ENCODE data around the gene ANKRD44.

The ANKRD44 gene

DNA sequence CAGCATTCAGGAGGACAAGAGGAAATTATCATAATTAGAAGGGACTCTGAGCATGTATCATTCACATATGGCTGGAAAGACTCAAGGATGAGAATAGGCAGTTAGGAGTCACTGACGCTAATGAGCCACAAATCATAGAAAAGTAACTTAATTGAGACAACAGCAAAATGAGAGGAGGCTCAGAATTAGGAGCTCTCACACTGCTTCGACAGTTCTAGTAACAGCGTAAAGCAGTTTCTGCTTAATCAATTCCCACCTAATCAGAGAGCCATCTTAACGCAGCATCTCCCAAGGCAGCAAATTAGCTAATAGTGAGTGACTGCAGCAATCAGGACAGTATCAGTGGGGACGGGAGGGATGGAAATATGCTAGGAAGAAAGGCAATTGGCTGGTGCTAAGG, 32.8 kb downstream of the ANKRD44 start:
- H3K4me1 ChIP-seq (ENCODE audit: control insufficient read depth, insufficient read depth, low read depth, low read length) = no peaks in the 10 kb centered on the region
- no peak for DNase-seq
- H2BK12ac ChIP-seq (ENCODE audit: low read length in 2 of 2) = no peak overlapping the region
- no peaks in the 10 kb centered on the region for H3K27me3 ChIP-seq (ENCODE audit: control insufficient read depth in 1 of 2, insufficient read depth in 1 of 2, low read length in 2 of 2)
- no peak overlapping the region for H3K9ac ChIP-seq (ENCODE audit: low read length)
- H2BK15ac ChIP-seq (ENCODE audit: low read depth, poor library complexity, severe bottlenecking) = no peak overlapping the region
- H3K79me1 ChIP-seq (replicated peaks; ENCODE audit: low read length, poor library complexity, severe bottlenecking) = peaks cover 18% of the 10 kb centered on the region
- no peak overlapping the region for H4K91ac ChIP-seq (ENCODE audit: low read length)
- H2AK5ac ChIP-seq (ENCODE audit: low read length, severe bottlenecking) = no peak overlapping the region
- H3K18ac ChIP-seq (ENCODE audit: low read depth in 1 of 2, low read length in 2 of 2) = no peak overlapping the region
- H3K23ac ChIP-seq (ENCODE audit: low read length in 2 of 2) = no peak overlapping the region
- no peak overlapping the region for H3K27ac ChIP-seq (ENCODE audit: low read length, poor library complexity, severe bottlenecking)
- no peak overlapping the region for H2BK5ac ChIP-seq (ENCODE audit: low read depth, low read length, poor library complexity, severe bottlenecking)
- H2BK120ac ChIP-seq (ENCODE audit: low read depth, low read length) = no peak overlapping the region
- H3K14ac ChIP-seq (ENCODE audit: low read length in 2 of 2) = no peak overlapping the region
- no peak overlapping the region for H3K4ac ChIP-seq (ENCODE audit: low read depth in 1 of 2, low read length in 2 of 2)
- WGBS = 66% methylated on average over 5 of the region's 5 CpGs
- no peaks in the 10 kb centered on the region for H3K9me3 ChIP-seq (ENCODE audit: control insufficient read depth, low read length)
- no peak overlapping the region for H4K8ac ChIP-seq (ENCODE audit: low read length)
- no peak overlapping the region for H3K4me3 ChIP-seq (ENCODE audit: insufficient read depth in 1 of 2, low read depth in 1 of 2, low read length in 2 of 2)
- H3K4me2 ChIP-seq (ENCODE audit: low read length, poor library complexity, severe bottlenecking) = no peak overlapping the region
- H2AFZ ChIP-seq (ENCODE audit: low read depth, low read length) = no peak overlapping the region
- H3K36me3 ChIP-seq (ENCODE audit: control insufficient read depth in 1 of 2, insufficient read depth in 2 of 2, low read depth in 1 of 2, low read length in 2 of 2) = no peaks in the 10 kb centered on the region

GRCh38 chr2:197276156-197276555, 34.4 kb downstream of the ANKRD44 start:
- Histone ChIP-seq H3K4me3 (ENCODE audit: insufficient read depth in 1 of 2, low read depth in 1 of 2, low read length in 2 of 2) (no peak overlapping the region), H3K4ac (ENCODE audit: low read depth in 1 of 2, low read length in 2 of 2) (no peak overlapping the region), H4K8ac (ENCODE audit: low read length) (no peak overlapping the region), H4K91ac (ENCODE audit: low read length) (no peak overlapping the region), H2BK12ac (ENCODE audit: low read length in 2 of 2) (no peak overlapping the region), H2BK15ac (ENCODE audit: low read depth, poor library complexity, severe bottlenecking) (no peak overlapping the region), H3K9me3 (ENCODE audit: control insufficient read depth, low read length) (no peaks in the 10 kb centered on the region), H3K36me3 (ENCODE audit: control insufficient read depth in 1 of 2, insufficient read depth in 2 of 2, low read depth in 1 of 2, low read length in 2 of 2) (no peaks in the 10 kb centered on the region), H3K4me2 (ENCODE audit: low read length, poor library complexity, severe bottlenecking) (no peak overlapping the region), H3K18ac (ENCODE audit: low read depth in 1 of 2, low read length in 2 of 2) (no peak overlapping the region), H2BK5ac (ENCODE audit: low read depth, low read length, poor library complexity, severe bottlenecking) (no peak overlapping the region), H3K27ac (ENCODE audit: low read length, poor library complexity, severe bottlenecking) (no peak overlapping the region), H3K9ac (ENCODE audit: low read length) (no peak overlapping the region), H3K23ac (ENCODE audit: low read length in 2 of 2) (no peak overlapping the region), H2AK5ac (ENCODE audit: low read length, severe bottlenecking) (no peak overlapping the region), H3K4me1 (ENCODE audit: control insufficient read depth, insufficient read depth, low read depth, low read length) (no peaks in the 10 kb centered on the region), H3K79me1 (replicated peaks; ENCODE audit: low read length, poor library complexity, severe bottlenecking) (peaks cover 19% of the 10 kb centered on the region), H2AFZ (ENCODE audit: low read depth, low read length) (no peak overlapping the region), H2BK120ac (ENCODE audit: low read depth, low read length) (no peak overlapping the region), H3K14ac (ENCODE audit: low read length in 2 of 2) (no peak overlapping the region), H3K27me3 (ENCODE audit: control insufficient read depth in 1 of 2, insufficient read depth in 1 of 2, low read length in 2 of 2) (no peaks in the 10 kb centered on the region)
- DNase-seq = no peak
- WGBS = no CpG with 5 or more reads among the region's 2 CpGs

DNA sequence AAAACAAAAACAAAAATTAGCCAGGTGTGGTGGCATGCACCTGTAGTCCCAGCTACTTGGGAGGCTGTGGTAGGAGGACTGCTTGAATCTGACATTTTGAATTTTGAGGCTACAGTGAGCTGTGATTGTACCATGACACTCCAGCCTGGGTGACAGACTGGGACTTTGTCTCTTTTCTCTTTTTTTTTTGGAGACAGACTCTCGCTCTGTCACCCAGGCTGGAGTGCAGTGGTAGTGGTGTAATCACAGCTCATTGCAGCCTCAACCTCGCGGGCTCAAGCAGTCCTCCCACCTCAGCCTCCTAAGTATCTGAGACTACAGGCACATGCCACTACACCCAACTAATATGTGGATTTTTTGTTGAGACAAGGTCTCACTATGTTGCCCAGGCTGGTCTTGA, 35.6 kb downstream of the ANKRD44 start:
- no peak overlapping the region for H2BK120ac ChIP-seq (ENCODE audit: low read depth, low read length)
- no peaks in the 10 kb centered on the region for H3K36me3 ChIP-seq (ENCODE audit: control insufficient read depth in 1 of 2, insufficient read depth in 2 of 2, low read depth in 1 of 2, low read length in 2 of 2)
- H2BK5ac ChIP-seq (ENCODE audit: low read depth, low read length, poor library complexity, severe bottlenecking) = no peak overlapping the region
- no peak overlapping the region for H2BK15ac ChIP-seq (ENCODE audit: low read depth, poor library complexity, severe bottlenecking)
- no peak for DNase-seq
- H3K18ac ChIP-seq (ENCODE audit: low read depth in 1 of 2, low read length in 2 of 2) = no peak overlapping the region
- no peak overlapping the region for H2AK5ac ChIP-seq (ENCODE audit: low read length, severe bottlenecking)
- no peak overlapping the region for H2AFZ ChIP-seq (ENCODE audit: low read depth, low read length)
- 100% methylated on average over 2 of the region's 3 CpGs for WGBS
- H2BK12ac ChIP-seq (ENCODE audit: low read length in 2 of 2) = no peak overlapping the region
- H4K91ac ChIP-seq (ENCODE audit: low read length) = no peak overlapping the region
- no peak overlapping the region for H3K4ac ChIP-seq (ENCODE audit: low read depth in 1 of 2, low read length in 2 of 2)
- no peak overlapping the region for H3K4me2 ChIP-seq (ENCODE audit: low read length, poor library complexity, severe bottlenecking)
- H3K23ac ChIP-seq (ENCODE audit: low read length in 2 of 2) = no peak overlapping the region
- no peak overlapping the region for H3K9ac ChIP-seq (ENCODE audit: low read length)
- H3K9me3 ChIP-seq (ENCODE audit: control insufficient read depth, low read length) = no peaks in the 10 kb centered on the region
- H3K4me3 ChIP-seq (ENCODE audit: insufficient read depth in 1 of 2, low read depth in 1 of 2, low read length in 2 of 2) = no peak overlapping the region
- no peaks in the 10 kb centered on the region for H3K4me1 ChIP-seq (ENCODE audit: control insufficient read depth, insufficient read depth, low read depth, low read length)
- H3K14ac ChIP-seq (ENCODE audit: low read length in 2 of 2) = no peak overlapping the region
- H3K79me1 ChIP-seq (replicated peaks; ENCODE audit: low read length, poor library complexity, severe bottlenecking) = peaks cover 22% of the 10 kb centered on the region
- no peak overlapping the region for H3K27ac ChIP-seq (ENCODE audit: low read length, poor library complexity, severe bottlenecking)
- no peak overlapping the region for H4K8ac ChIP-seq (ENCODE audit: low read length)
- H3K27me3 ChIP-seq (ENCODE audit: control insufficient read depth in 1 of 2, insufficient read depth in 1 of 2, low read length in 2 of 2) = no peaks in the 10 kb centered on the region

GRCh38 chr2:197274349-197274748, 36.2 kb downstream of the ANKRD44 start:
- Histone ChIP-seq H2AK5ac (ENCODE audit: low read length, severe bottlenecking) (no peak overlapping the region), H3K4me2 (ENCODE audit: low read length, poor library complexity, severe bottlenecking) (no peak overlapping the region), H3K36me3 (ENCODE audit: control insufficient read depth in 1 of 2, insufficient read depth in 2 of 2, low read depth in 1 of 2, low read length in 2 of 2) (no peaks in the 10 kb centered on the region), H2BK120ac (ENCODE audit: low read depth, low read length) (no peak overlapping the region), H3K9me3 (ENCODE audit: control insufficient read depth, low read length) (no peaks in the 10 kb centered on the region), H3K4me3 (ENCODE audit: insufficient read depth in 1 of 2, low read depth in 1 of 2, low read length in 2 of 2) (no peak overlapping the region), H3K4me1 (ENCODE audit: control insufficient read depth, insufficient read depth, low read depth, low read length) (no peaks in the 10 kb centered on the region), H3K14ac (ENCODE audit: low read length in 2 of 2) (no peak overlapping the region), H3K9ac (ENCODE audit: low read length) (no peak overlapping the region), H3K79me1 (replicated peaks; ENCODE audit: low read length, poor library complexity, severe bottlenecking) (peaks cover 20% of the 10 kb centered on the region), H4K91ac (ENCODE audit: low read length) (no peak overlapping the region), H2AFZ (ENCODE audit: low read depth, low read length) (no peak overlapping the region), H3K27me3 (ENCODE audit: control insufficient read depth in 1 of 2, insufficient read depth in 1 of 2, low read length in 2 of 2) (no peaks in the 10 kb centered on the region), H3K27ac (ENCODE audit: low read length, poor library complexity, severe bottlenecking) (no peak overlapping the region), H3K23ac (ENCODE audit: low read length in 2 of 2) (no peak overlapping the region), H2BK5ac (ENCODE audit: low read depth, low read length, poor library complexity, severe bottlenecking) (no peak overlapping the region), H3K18ac (ENCODE audit: low read depth in 1 of 2, low read length in 2 of 2) (no peak overlapping the region), H2BK12ac (ENCODE audit: low read length in 2 of 2) (no peak overlapping the region), H2BK15ac (ENCODE audit: low read depth, poor library complexity, severe bottlenecking) (no peak overlapping the region), H4K8ac (ENCODE audit: low read length) (no peak overlapping the region), H3K4ac (ENCODE audit: low read depth in 1 of 2, low read length in 2 of 2) (no peak overlapping the region)
- no peak for DNase-seq
- 74% methylated on average over 6 of the region's 6 CpGs for WGBS
